Psoas muscle (tissue), 8 donors: ENCODE results near the gene ASB1. TPM values are rescaled to one million over a fixed set of nuclear protein-coding genes. Genes with fewer than 3 reads are reported as not detected.
A peak's percentile ranks its signal among the peaks of the same experiment; 100 is the strongest.

Source experiments
- ATAC-seq, 4 donors: fragments of 200-7000 bp; cut with Tn5 transposase; one replicate each; pipeline ENCODE4 v1.9.1; 2020; ENCODE audit warnings: moderate library complexity in 3 of 4, mild to moderate bottlenecking in 2 of 4
- DNase-seq, 2 donors: peaks; one replicate each; pipeline ENCODE4 v3.0.0-alpha.2; 2020
- H3K27ac ChIP-seq: fragments of 200-600 bp; one replicate; pipeline ENCODE4 v1.8.0; 2022
- H3K27me3 ChIP-seq, 3 donors: fragments of 200-600 bp in 1 of 3; one replicate each; pipeline versions ENCODE4 v1.6.1 to v1.8.0; 2013 to 2022; ENCODE audit warnings: low read length in 2 of 3, mild to moderate bottlenecking in 2 of 3, moderate library complexity in 1 of 3; ENCODE audit not compliant: insufficient read depth in 3 of 3
- H3K36me3 ChIP-seq, 2 donors: fragments of 200-600 bp in 1 of 2; one replicate each; pipeline versions ENCODE4 v1.6.1 to v1.8.0; 2013 to 2022; ENCODE audit warnings: low read depth in 1 of 2, mild to moderate bottlenecking in 1 of 2, moderate library complexity in 1 of 2; ENCODE audit not compliant: insufficient read depth in 1 of 2
- H3K4me1 ChIP-seq: fragments of 200-600 bp; one replicate; pipeline ENCODE4 v1.8.0; 2022
- H3K4me3 ChIP-seq: fragments of 200-600 bp; one replicate; pipeline ENCODE4 v1.8.0; 2022; ENCODE audit warnings: mild to moderate bottlenecking
- H3K9me3 ChIP-seq: fragments of 200-600 bp; one replicate; pipeline ENCODE4 v1.8.0; 2022
- WGBS, 3 donors: extraction: QIAGEN DNeasy Blood & Tissue Kit; methylation state at CpG; one replicate each; pipeline versions ENCODE4 v1.1.6 to v1.1.7; 2013; 5-methylcytosine and 5-hydroxymethylcytosine counted together
- intact Hi-C, 2 donors: fragments of 100-400 bp; cut with DNase I; formaldehyde crosslinking; loops; one replicate each; pipeline versions ENCODE4 v1.11.0 to v1.14.2; 2022
- polyA plus RNA-seq, 3 donors: library from polyadenylated mRNA; stranded (reverse); fragments of 200-250 nt; gene quantifications; one replicate each; pipeline ENCODE4 v1.2.3, GENCODE V29; 2013
- total RNA-seq, 4 donors: library from RNA; stranded (reverse); fragmentation: NEBNext Ultra II Directional in 2 of 4; extraction: Animal tissue kit (Norgen Biotek cat#: 25700) in 2 of 4; gene quantifications; one replicate each; pipeline versions ENCODE4 v1.2.1 to v1.2.4, GENCODE V29; 2021 to 2023
- TF ChIP-seq, protein P1 (sequence below): fragments of 200-600 bp; IDR thresholded peaks from one replicate; pipeline ENCODE4 v1.8.0; 2022; ENCODE audit warnings: antibody characterized with exemption
- donor health status: healthy with polysubstance abuse.
- donor health status: DM: no; HTN: no; CAD: no; lungs with moderate emphysema.
- donor health status: Bipolar disorder and iron deficiency.
- donor health status: healthy.
- donor health status: DM: yes; HTN: yes; CAD: no.
- donor health status: DM: no; HTN: no; CAD: no.
- donor health status: DM: no; HTN: no; CAD: no.
- donor health status: DM: yes; HTN: yes; CAD: no.

Gene ASB1
- total and polyA plus RNA-seq, 7 donors = 21.3 to 48.0 (median 42.7) TPM

DNA sequence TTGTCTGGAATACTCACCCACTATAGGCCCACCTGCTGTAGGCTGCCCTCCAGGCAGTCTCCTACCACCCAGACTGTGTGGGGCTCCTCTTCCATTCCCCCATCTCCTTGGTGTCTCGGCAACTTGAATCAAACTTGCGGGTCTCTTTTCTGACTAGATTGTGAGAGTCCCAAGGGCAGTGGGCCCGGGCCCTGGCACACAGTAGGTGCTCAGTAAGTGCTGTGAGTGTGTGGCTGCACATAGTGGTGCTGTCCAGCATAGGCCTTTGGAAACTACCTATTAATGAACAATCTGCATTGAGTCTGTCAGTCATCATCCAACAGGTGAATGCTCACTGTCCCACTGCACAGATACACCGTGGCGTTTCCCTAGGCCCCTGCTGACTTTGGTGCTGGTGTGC lies 43.6 kb upstream of the ASB1 start:
- no peak overlapping the region for H3K27ac ChIP-seq
- ATAC-seq (no peak), DNase-seq (no peak)
- WGBS, 3 donors = 74 to 88% (median 78%) methylated on average over 5 of the region's 5 CpGs
- H3K9me3 ChIP-seq = no peaks in the 10 kb centered on the region
- no peaks in the 10 kb centered on the region for H3K36me3 ChIP-seq
- H3K4me3 ChIP-seq = no peak overlapping the region
- TF ChIP-seq, protein P1, sequence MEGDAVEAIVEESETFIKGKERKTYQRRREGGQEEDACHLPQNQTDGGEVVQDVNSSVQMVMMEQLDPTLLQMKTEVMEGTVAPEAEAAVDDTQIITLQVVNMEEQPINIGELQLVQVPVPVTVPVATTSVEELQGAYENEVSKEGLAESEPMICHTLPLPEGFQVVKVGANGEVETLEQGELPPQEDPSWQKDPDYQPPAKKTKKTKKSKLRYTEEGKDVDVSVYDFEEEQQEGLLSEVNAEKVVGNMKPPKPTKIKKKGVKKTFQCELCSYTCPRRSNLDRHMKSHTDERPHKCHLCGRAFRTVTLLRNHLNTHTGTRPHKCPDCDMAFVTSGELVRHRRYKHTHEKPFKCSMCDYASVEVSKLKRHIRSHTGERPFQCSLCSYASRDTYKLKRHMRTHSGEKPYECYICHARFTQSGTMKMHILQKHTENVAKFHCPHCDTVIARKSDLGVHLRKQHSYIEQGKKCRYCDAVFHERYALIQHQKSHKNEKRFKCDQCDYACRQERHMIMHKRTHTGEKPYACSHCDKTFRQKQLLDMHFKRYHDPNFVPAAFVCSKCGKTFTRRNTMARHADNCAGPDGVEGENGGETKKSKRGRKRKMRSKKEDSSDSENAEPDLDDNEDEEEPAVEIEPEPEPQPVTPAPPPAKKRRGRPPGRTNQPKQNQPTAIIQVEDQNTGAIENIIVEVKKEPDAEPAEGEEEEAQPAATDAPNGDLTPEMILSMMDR = no peak
- no peaks in the 10 kb centered on the region for H3K27me3 ChIP-seq
- intact Hi-C loops = loop anchor here in 1 of 2 donors (5.0 kb wide), 1 partner anchor 39 kb away; no protein-coding TSS in a partner anchor
- peaks cover 10% of the 10 kb centered on the region for H3K4me1 ChIP-seq

DNA sequence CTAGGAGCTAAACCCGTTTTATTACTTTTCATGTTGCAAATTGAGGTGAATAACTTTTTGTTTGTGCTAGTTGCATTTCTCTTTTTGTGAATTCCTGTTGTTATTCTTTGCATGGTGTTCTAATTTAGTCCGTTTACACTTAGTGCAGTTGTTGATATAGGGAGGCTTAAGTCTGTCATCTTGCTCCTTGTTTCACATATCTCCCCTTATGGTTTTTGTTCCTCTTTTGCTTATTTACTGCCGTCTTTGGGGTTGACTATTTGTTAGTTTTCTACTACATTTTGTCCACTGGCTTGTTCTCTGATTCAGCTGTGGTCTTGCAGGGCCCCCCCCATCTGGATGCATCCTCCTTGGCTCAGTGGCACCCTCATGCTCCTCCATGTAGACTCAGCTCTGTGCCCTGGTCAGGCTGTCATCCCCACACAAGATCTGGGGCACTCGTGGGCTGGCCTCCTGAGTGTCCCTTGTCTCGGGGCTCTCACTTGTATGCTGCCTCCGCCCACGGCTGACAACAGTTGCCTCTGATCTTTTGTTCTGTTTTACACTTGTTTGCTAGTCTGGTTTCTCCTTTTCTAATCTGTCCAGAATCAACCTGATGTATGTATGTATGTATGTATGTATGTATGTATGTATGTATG lies 42.9 kb upstream of the ASB1 start:
- Histone ChIP-seq H3K9me3 (no peaks in the 10 kb centered on the region), H3K36me3 (no peaks in the 10 kb centered on the region), H3K27ac (no peak overlapping the region), H3K4me3 (no peak overlapping the region), H3K27me3 (no peaks in the 10 kb centered on the region), H3K4me1 (peaks cover 5% of the 10 kb centered on the region)
- DNase-seq (no peak), ATAC-seq (no peak)
- intact Hi-C loops = loop anchor here in 1 of 2 donors (5.0 kb wide), 1 partner anchor 38 kb away; no protein-coding TSS in a partner anchor
- WGBS, 3 donors = 96 to 99% (median 96%) methylated on average over 7 of the region's 7 CpGs
- TF ChIP-seq, protein P1 = no peak

DNA sequence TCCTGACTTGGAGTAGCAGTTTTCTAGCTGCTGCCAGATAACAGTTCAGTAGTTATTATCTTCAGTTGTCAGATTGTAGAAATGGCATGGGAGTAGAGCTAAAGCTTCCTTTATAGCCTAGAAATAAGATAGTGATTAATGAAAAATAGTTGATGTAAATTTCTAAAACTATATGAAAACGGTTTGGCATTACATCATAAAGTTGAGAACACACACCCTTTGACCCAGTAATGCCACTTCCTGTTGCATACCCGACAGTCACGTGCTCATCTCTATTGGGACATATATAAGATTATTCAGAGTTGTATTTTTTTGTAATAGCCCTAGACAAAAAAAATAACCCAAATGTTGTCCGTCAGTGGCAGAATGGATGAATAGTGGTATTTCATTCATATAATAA lies 39.4 kb upstream of the ASB1 start:
- ATAC-seq = no peak
- Histone ChIP-seq H3K9me3 (no peaks in the 10 kb centered on the region), H3K4me3 (no peak overlapping the region), H3K4me1 (peaks cover 21% of the 10 kb centered on the region), H3K36me3 (no peaks in the 10 kb centered on the region), H3K27ac (no peak overlapping the region), H3K27me3 (no peaks in the 10 kb centered on the region)
- 72 to 76% (median 76%) methylated on average over 4 of the region's 4 CpGs for WGBS, 3 donors
- no peak for DNase-seq
- intact Hi-C loops = no loop called here
- TF ChIP-seq, protein P1 = no peak

DNA sequence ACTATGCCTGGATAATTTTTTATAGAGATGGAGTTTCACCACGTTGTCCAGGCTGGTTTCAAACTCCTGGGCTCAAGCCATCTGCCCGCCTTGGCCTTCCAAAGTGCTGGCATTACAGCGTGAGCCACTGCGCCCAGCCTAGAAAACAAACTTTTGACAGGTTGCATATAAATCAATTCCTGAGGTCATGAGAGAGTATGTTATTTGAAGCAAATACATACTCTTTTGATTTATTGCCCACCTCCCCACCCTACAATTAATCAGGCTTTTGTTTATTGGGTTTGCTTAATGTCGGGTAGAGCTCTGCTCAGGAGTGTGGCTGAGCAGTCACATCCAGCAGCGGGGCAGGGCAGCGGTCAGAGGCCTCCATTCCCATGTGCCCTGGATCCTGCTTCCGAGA lies 37.9 kb upstream of the ASB1 start:
- intact Hi-C loops = no loop called here
- DNase-seq = no peak
- H3K27me3 ChIP-seq = no peaks in the 10 kb centered on the region
- no peak overlapping the region for H3K4me3 ChIP-seq
- TF ChIP-seq, protein P1 = no peak
- ATAC-seq = peak; percentile 18 to 48 (median 34)
- H3K9me3 ChIP-seq = no peaks in the 10 kb centered on the region
- peaks cover 21% of the 10 kb centered on the region for H3K4me1 ChIP-seq
- 25 to 38% (median 28%) methylated on average over 8 of the region's 8 CpGs for whole genome bisulfite sequencing, 3 donors
- H3K27ac ChIP-seq = peak overlapping the region; percentile 95
- H3K36me3 ChIP-seq = no peaks in the 10 kb centered on the region
